Stimulated activated CD8-positive, alpha-beta memory T cell treated with anti-CD3 and anti-CD28 coated beads, Interleukin-15, amount 100 ng/mL, for 24 hours (primary cell): ENCODE results near the gene SUPT6H.

Experiments used
- DNase-seq: peaks from one replicate; pipeline ENCODE4 v3.0.0-alpha.2; 2020; ENCODE audit warnings: low read depth

The SUPT6H gene

GRCh38 chr17:28737770-28738679 is 76.0 kb downstream of the SUPT6H start:
- DNase-seq, result no peak

DNA sequence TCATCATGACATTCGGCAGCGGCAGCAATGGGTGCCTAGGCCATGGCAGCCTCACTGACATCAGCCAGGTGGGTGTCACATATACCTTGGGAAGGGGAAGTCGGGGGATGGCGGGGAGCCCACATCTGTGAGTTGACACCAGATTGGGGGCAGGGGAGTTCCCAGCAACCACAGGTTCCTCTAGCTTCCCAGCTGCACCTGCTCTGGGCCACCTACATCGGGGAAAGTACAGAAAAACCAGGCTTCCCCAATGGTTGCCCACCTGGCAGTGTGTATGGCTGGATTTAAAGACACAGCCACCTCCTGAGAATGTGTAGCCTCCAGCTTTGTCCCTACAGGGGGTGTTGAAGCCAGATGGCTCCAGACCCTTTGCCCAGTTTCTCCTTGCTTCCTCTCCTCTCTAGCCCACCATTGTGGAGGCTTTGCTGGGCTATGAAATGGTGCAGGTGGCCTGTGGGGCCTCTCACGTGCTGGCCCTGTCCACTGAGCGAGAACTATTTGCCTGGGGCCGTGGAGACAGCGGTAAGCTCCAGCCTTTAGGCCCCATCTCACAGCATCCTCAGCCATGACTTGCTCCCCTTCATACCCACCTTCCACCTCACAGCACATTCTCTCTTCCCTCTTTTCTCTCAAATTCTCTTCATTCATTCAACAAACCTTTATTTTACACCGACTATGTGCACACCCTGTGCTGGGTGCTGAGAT is 76.8 kb downstream of the SUPT6H start:
- no peak for DNase-seq

GRCh38 chr17:28740406-28741357 is 78.7 kb downstream of the SUPT6H start:
- no peak for DNase-seq

GRCh38 chr17:28741358-28742349 is 79.6 kb downstream of the SUPT6H start:
- DNase-seq, result no peak

DNA sequence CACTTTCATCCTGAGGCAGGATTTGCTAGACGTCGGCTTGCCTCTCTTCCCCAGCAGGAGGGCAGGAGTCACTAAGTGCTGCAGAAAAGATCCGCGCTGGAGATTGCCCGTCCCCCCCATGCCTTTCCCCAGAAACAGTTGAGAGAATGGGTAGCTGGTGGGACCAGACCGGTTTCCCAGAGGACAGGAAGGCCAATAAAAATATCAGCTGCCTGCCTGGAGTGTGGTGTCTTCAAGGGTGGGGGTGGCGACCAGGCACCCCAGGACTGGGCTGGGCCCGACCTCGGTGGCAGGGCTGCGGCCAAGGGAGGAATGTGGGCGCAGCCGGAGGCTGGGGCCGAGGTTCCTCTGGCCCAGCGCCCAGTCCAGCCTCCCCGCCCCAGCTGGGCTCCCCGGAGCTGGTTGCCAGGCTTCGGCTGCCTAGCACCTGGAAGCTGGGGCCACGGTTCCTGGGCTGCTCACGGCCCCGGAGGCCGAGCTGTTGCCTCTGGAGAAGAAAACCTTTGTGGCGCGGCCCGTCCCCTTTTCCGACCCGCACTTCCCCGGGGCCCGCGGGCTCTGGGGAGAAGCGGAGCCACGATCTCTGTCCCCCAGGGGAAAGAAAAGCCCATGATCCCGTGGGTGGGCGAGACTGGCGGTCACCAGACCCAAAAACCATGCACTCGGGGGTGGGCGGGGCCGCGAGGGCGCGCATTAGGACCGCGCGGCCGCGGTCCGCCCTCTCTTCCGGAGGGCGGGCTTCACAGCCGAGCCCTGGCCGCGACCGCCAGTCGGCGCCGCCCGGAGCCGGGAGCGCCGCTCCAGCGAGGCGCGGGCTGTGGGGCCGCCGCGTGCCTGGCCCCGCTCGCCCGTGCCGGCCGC is 81.5 kb downstream of the SUPT6H start, which contains the start of gene TRAF4:
Gene TRAF4 (plus strand): TSS at position 769 of the 861 bp plus-strand sequence. CDS start 102 bp downstream, outside the sequence.
- peak; percentile 56 for DNase-seq

DNA sequence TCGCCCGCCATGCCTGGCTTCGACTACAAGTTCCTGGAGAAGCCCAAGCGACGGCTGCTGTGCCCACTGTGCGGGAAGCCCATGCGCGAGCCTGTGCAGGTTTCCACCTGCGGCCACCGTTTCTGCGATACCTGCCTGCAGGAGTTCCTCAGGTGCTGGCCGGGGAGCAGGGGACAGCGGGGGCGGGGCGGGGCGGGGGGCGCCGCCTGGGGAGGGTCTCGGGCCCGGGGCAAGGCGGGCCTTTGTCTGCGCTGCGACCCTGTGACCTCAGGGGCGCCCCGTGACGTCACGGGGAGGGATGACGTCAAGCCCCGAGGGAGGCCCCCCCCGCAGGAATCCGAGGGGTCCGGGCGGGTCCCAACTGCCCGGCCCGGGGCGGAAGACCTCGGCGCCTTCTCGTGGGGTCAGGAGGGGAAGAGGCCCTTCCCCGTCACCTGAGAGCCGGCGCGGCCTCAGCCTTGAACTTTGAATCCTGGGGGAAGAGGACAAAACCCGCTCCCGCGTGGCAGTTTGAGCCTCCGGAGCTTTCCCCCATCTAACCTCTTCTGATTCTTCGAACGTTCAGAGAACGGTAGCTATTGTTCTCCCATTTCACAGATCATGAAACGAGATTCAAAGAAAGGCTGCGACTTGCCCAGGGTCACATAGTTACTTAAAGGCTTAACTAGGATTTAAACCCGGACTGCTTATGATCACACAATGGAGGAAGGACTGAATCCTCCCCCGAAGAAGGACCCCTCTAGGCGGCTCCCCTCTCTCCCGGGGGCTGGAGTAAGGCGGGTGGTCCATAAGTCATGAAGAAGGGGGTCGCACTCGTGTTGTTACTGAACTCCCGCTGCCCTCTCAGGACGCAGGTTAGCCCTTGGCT is 82.3 kb downstream of the SUPT6H start:
- DNase-seq, result peak; percentile 60

DNA sequence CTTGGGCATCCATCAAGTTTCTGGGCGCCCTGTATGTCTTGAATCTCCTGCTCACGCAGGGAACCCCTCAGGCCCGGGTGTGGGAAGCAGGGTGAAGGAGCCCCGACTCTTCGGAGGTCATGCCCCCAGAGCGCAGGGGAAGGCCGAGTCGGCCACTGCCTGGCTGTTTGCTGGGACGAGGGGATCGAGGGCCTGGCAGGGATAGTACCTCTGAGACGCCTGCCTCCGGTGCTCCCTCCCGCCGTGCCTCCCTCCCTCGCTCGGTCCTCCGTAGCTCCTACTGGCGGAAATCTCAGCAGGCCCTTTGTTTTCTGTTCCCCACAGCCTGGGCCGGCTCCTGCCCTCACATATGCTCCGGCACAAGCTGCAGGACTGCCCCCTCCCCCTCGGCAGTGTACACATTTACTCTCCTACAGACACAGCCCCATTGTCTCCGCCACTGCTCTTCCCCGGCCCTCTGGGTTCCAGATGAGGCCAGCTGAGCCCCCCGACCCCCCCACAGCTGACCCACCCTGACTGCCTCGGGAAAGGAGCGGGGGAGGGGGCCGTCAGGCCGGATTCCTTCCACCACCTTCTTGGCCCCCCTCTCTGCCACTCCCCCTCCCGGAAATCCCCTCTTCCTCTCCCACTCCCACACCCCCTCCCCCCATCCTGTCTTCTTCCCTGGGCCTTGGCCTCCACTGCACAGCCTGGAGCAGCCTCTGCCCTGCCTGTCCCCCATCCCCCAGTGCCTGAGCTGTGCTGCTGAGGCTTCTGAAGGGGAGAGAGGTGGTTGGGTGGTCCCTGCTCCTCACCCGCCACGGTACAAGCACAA is 83.2 kb downstream of the SUPT6H start:
- no peak for DNase-seq

DNA sequence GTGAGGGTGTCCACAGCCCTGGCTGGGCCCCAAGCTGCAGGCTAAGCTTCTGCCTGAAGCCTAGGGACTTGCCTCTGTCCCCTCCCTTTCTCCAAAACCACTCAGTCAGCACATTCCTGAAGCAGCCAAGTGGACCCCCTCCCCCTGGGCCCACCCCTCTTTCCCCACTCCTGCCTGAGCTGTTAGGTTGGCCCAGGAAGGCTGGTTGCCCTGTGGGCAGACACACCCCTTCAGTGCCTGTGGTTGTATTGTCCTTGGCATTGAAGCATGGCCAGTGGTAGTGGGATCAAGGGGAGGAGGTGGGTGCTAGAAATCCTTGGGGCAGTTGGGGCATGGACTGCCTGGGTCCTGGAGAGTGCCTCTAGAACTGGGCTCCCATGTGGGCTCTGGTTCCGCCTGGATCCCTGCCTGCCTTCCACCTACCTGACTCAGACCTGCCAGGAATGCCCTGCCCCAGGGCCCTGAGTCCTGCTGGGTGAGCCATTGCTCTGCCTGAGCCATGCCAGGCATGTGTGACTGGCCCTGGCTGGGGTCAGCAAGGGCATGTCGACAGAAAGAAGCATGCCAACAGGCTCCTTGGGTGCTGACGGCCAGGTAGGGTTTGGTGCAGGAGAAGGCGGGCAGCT is 83.9 kb downstream of the SUPT6H start:
- no peak for DNase-seq

- DNase-seq, result no peak
These were observed 84.6 kb downstream of the SUPT6H start for GRCh38 chr17:28746611-28747050.

- no peak for DNase-seq
These were observed 85.2 kb downstream of the SUPT6H start for GRCh38 chr17:28747051-28747691.

DNA sequence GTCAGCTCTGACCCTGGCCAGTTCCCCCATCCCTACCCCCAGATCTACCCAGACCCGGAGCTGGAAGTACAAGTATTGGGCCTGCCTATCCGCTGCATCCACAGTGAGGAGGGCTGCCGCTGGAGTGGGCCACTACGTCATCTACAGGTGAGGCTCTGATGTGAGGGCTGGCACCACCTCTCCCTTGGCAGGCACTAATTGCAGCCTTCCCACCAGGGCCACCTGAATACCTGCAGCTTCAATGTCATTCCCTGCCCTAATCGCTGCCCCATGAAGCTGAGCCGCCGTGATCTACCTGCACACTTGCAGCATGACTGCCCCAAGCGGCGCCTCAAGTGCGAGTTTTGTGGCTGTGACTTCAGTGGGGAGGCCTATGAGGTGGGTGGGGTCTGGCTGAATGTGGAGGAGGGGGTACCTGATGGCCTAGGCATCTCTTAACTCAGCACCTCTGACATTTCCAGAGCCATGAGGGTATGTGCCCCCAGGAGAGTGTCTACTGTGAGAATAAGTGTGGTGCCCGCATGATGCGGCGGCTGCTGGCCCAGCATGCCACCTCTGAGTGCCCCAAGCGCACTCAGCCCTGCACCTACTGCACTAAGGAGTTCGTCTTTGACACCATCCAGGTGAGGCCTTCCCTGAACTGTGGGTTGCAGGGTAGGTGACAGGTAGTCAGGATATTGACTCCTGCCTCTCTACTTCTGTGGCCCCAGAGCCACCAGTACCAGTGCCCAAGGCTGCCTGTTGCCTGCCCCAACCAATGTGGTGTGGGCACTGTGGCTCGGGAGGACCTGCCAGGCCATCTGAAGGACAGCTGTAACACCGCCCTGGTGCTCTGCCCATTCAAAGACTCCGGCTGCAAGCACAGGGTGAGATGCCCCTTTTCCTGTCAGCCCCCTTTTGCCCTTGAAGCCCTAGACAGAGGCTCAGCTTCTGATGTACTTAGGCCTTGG is 86.1 kb downstream of the SUPT6H start:
- no peak for DNase-seq

DNA sequence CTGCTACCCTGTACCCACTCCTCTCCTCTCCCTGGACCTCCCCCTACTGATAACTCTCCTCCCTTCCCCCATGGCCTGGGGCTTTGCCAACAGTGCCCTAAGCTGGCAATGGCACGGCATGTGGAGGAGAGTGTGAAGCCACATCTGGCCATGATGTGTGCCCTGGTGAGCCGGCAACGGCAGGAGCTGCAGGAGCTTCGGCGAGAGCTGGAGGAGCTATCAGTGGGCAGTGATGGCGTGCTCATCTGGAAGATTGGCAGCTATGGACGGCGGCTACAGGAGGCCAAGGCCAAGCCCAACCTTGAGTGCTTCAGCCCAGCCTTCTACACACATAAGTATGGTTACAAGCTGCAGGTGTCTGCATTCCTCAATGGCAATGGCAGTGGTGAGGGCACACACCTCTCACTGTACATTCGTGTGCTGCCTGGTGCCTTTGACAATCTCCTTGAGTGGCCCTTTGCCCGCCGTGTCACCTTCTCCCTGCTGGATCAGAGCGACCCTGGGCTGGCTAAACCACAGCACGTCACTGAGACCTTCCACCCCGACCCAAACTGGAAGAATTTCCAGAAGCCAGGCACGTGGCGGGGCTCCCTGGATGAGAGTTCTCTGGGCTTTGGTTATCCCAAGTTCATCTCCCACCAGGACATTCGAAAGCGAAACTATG is 87.0 kb downstream of the SUPT6H start:
- no peak for DNase-seq

GRCh38 chr17:28749516-28750177 is 87.6 kb downstream of the SUPT6H start:
- DNase-seq, result no peak
